ENCODE measurements around the gene SCARF2. TPM values are rescaled to one million over a fixed set of nuclear protein-coding genes. Genes with fewer than 3 reads are reported as not detected.
A peak's percentile ranks its signal among the peaks of the same experiment; 100 is the strongest.

The SCARF2 gene
- total RNA-seq, 2 donors from 2014 or later: 18.6 to 26.7 TPM

- intact Hi-C loops (cut with DNase I): no loop called here
- peak; percentile 72 for DNase-seq (ENCODE audit: low spot score)
Measured at GRCh38 chr22:20431511-20432192, 6.0 kb downstream of the SCARF2 start.

GRCh38 chr22:20430720-20431510 is 6.7 kb downstream of the SCARF2 start:
- intact Hi-C loops (cut with DNase I): no loop called here
- peak; percentile 85 for DNase-seq (ENCODE audit: low spot score)

- intact Hi-C loops (cut with DNase I): no loop called here
- DNase-seq (ENCODE audit: low spot score): peak; percentile 48
Measured at GRCh38 chr22:20430101-20430719, 7.4 kb downstream of the SCARF2 start.

GRCh38 chr22:20429254-20430100 is 8.1 kb downstream of the SCARF2 start:
- intact Hi-C loops (cut with DNase I): no loop called here
- peak; percentile 86 for DNase-seq (ENCODE audit: low spot score)

- DNase-seq (ENCODE audit: low spot score): peak; percentile 63
- intact Hi-C loops (cut with DNase I): no loop called here
Measured at GRCh38 chr22:20428496-20429253, 8.9 kb downstream of the SCARF2 start.

- peak; percentile 65 for DNase-seq (ENCODE audit: low spot score)
- intact Hi-C loops (cut with DNase I): no loop called here
Measured at GRCh38 chr22:20427945-20428417, 9.6 kb downstream of the SCARF2 start.

- no peak for DNase-seq (ENCODE audit: low spot score)
- intact Hi-C loops (cut with DNase I): no loop called here
Measured at GRCh38 chr22:20427104-20427944, 10.3 kb downstream of the SCARF2 start.

GRCh38 chr22:20426259-20426615 is 11.4 kb downstream of the SCARF2 start:
- intact Hi-C loops (cut with DNase I): no loop called here

GRCh38 chr22:20425566-20426258 is 11.9 kb downstream of the SCARF2 start:
- no peak for DNase-seq (ENCODE audit: low spot score)
- intact Hi-C loops (cut with DNase I): no loop called here

More at GRCh38 chr22:20426259-20426615, 11.4 kb downstream of the SCARF2 start:
- DNase-seq (ENCODE audit: low spot score): no peak

- intact Hi-C loops (cut with DNase I): no loop called here
- DNase-seq (ENCODE audit: low spot score): peak; percentile 96
Measured at GRCh38 chr22:20424932-20425565, 12.6 kb downstream of the SCARF2 start.

GRCh38 chr22:20424568-20424931 is 13.1 kb downstream of the SCARF2 start:
- intact Hi-C loops (cut with DNase I): no loop called here
- DNase-seq (ENCODE audit: low spot score): no peak

GRCh38 chr22:20423906-20424551 is 13.6 kb downstream of the SCARF2 start:
- DNase-seq (ENCODE audit: low spot score): no peak
- intact Hi-C loops (cut with DNase I): no loop called here

GRCh38 chr22:20423008-20423905 is 14.4 kb downstream of the SCARF2 start:
- intact Hi-C loops (cut with DNase I): no loop called here
- DNase-seq (ENCODE audit: low spot score): no peak

GRCh38 chr22:20422271-20423007 is 15.2 kb downstream of the SCARF2 start:
- DNase-seq (ENCODE audit: low spot score): no peak
- intact Hi-C loops (cut with DNase I): no loop called here

GRCh38 chr22:20421507-20421874 is 16.1 kb downstream of the SCARF2 start:
- intact Hi-C loops (cut with DNase I): loop anchor here in 1 of 2 donors (2.0 kb wide), 1 partner anchor 33 kb away; no protein-coding TSS in a partner anchor
- DNase-seq (ENCODE audit: low spot score): peak; percentile 15
